NOMO-1 treated with dmso at 0.1 percent for 144 hours (cell line): ENCODE data around the gene STK38L.

Source experiments
- DNase-seq: peaks from one replicate; lab custom pipeline; 2025; ENCODE audit not compliant: unreplicated experiment; lab: John Stamatoyannopoulos, UW

The STK38L gene

GRCh38 chr12:27276275-27276674 is 32.2 kb downstream of the STK38L start:
- no peak for DNase-seq

DNA sequence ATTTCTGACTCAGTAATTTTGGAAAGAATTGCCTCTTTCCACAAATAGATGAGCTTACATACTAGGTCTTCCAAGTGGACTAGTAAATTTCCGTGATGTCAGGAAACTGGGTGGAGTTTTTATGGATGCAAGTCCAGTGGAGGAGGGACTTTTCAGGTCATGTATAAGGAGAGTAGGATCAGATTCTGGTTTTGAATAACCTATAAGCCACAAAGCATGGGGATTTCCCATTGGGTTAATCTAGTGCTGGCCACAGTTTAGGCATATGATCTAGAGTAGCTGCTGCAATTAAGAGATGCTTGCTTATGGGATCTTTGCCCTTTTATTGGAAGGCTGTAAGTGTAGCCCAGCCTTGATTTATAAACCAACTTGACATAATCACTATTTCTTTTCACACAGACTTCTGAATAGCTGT is 33.8 kb downstream of the STK38L start:
- no peak for DNase-seq

- no peak for DNase-seq
Measured at GRCh38 chr12:27279826-27280225, 35.7 kb downstream of the STK38L start.

DNA sequence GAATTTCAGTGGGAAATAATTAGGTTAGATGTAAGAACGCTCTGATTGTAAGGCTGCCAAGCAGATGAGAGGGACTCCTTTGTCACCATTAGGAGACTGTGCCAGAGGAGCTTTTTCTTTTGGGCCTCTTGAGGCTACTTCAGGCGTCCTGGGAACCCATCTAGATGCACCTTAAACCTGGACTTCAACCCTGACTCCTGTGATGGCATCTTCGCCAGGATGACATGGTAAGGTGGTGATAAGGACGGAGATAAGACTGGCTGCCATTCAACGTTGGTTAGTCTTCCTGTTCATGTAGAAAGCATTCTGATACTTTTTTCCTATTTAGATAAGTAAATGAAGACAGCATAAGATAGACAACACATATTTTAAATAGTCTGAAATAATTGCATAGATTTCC is 36.3 kb downstream of the STK38L start:
- DNase-seq, result no peak

GRCh38 chr12:27282754-27283153 is 38.7 kb downstream of the STK38L start:
- no peak for DNase-seq

DNA sequence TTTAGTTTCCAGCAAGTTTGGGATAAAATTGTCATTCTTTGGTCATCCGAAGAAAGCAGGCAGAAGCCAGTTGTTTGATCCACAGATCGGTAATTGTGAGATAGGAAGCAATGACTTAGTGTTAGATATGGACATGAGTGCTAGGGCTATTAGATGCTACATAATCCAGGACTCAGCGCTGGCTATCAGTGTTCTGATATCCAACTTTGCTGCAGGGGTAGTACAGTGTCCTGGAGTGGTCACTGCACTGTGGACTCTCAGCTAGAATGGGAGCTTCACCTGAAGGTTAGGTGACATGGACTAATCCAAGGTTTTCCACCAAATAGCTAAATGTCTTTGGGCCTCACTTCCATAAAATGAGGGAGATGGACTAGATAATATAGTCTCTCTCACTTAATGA is 39.9 kb downstream of the STK38L start:
- DNase-seq, result no peak

GRCh38 chr12:27284751-27285150 is 40.7 kb downstream of the STK38L start:
- DNase-seq, result no peak

GRCh38 chr12:27285403-27285802 is 41.3 kb downstream of the STK38L start:
- DNase-seq, result no peak

GRCh38 chr12:27289414-27289813 is 45.3 kb downstream of the STK38L start:
- no peak for DNase-seq

- no peak for DNase-seq
Measured at GRCh38 chr12:27290501-27291168, 46.5 kb downstream of the STK38L start.

- no peak for DNase-seq
Measured at GRCh38 chr12:27291862-27292261, 47.8 kb downstream of the STK38L start.

DNA sequence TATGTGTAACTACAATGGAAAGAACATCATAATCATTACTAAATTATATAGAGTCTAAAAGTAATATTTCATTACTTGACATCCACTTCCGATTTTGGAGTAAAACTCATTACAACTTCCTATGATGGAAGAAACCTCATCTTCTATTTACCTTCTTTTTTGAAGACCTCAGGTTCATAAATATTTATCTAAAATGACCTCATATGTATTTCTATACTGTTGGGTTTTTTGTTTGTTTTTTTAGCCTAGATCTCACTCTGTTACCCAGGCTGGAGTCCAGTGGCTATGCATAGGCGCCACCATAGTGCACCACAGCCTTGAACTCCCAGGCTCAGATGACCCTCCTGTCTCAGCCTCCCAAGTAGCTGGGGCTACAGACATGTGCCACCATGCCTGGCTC is 48.6 kb downstream of the STK38L start:
- DNase-seq, result no peak

GRCh38 chr12:27293463-27293862 is 49.4 kb downstream of the STK38L start:
- no peak for DNase-seq

GRCh38 chr12:27296674-27297073 is 52.6 kb downstream of the STK38L start:
- DNase-seq, result no peak

DNA sequence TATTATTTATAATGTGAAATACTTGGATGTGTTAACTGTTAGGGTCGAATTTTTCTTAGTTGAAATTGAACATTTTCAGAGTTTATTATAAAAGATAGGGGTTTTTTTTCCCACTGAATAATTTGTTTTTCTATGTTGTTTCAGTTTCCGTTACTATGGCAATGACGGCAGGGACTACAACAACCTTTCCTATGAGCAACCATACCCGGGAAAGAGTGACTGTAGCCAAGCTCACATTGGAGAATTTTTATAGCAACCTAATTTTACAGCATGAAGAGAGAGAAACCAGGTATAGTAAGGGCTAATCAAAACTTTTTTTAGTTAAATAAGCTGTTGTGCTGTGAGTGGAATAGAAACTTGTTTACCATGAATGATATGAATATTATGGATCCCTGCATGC is 53.5 kb downstream of the STK38L start:
- no peak for DNase-seq

DNA sequence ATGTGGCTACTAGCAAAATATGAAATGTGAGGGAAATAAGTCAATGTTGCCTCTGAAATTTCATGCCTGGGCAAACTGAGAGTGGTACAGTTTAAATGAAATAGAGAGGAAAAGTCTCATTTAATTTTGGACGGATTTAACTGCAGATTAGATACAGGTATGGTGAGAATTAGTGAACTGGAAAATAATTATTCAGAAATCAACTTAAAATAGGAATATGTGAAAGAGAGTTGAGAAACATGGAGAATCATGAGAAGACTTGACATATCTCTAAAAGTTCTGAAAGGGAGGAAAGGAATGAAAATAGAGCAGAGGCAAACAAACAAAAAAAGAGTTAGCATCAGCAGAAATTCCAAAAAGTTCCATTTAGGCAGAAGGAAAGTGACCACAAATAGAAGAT is 55.0 kb downstream of the STK38L start:
- DNase-seq, result no peak

DNA sequence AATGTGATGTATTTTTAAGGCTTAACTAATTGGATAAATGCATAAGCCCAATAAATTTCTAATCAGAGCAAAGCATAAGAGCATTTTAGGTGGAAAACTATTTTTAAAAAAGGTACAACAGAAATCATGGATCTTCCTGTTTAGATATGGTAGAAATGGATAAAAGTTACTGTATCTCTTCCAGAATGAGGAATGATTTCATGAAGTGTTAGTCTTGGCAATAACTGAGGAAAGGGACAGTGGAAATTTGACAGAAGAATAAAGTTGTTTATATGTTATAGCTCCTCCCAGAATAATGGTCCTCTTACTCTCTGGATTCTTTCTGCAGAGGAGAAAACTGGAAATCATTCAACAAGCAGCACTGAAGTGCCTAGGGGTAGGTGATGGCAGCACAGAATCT is 56.1 kb downstream of the STK38L start:
- DNase-seq, result no peak

DNA sequence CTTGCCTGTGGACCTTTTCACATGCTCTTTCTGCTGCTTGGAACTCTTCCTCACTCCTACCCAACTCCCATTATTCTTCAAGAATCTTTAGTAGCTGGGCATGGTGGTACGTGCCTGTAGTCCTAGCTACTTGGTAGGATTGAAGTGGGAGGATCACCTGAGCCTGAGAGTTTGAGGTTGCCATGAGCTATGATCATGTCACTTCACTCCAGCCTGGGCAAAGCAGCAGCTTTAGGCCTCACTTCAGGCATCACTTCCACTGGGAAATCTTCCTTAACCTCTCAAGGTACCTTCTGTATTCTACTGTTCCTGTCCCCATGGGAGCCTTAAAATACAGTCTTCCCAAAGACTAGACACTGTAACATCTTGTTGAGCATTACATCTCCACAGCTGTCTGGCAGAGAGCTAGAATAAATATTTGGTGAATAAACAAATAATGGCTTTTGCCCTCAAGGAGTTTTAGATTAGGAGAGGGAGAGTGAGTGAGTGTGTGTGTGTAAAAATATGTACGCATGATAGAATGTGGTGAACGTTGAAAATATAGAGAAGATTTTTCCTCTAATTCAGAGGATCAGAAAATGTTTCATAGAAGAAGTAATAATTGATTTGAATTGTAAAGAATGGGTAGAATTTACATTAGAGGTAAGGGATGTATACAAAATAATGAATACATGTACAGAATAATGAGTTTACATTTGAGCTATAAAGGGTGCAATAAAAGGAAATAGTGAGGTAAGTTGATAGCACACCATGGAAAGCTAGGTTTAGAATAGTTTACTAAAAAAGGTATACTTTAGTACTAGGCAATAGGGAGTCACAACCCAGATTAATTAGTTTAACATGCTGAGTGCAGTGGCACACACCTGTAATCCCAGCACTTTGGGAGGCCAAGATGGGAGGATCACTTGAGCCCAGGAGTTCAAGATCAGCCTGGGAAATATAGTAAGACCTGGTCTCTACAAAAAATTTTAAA is 59.3 kb downstream of the STK38L start:
- DNase-seq, result no peak

GRCh38 chr12:27304856-27305255 is 60.8 kb downstream of the STK38L start:
- no peak for DNase-seq

- peak; percentile 18 for DNase-seq
Measured at GRCh38 chr12:27305673-27306456, 61.8 kb downstream of the STK38L start.

- no peak for DNase-seq
Measured at GRCh38 chr12:27309293-27309994, 65.4 kb downstream of the STK38L start.
